GM19324 (cell line): ENCODE measurements around the gene PCDHGB3.
"Not testable (repeated sequence)": the region's sequence is repeated elsewhere in the genome, so short reads cannot be mapped to it uniquely, and the experiment has no call there.

Experiments
- ATAC-seq: cut with Tn5 transposase; IDR thresholded peaks from one replicate; pipeline ENCODE4 v1.9.1; 2021; ENCODE audit warnings: mild to moderate bottlenecking, moderate library complexity; ENCODE audit not compliant: unreplicated experiment, low FRiP score

Gene PCDHGB3

GRCh38 chr5:141369994-141370848 is at the start of gene PCDHGB3:
TSS of gene PCDHGB3 (plus strand) at chr5:141370242. CDS start at chr5:141370395, 153 bp downstream.
- ATAC-seq, result no peak

DNA sequence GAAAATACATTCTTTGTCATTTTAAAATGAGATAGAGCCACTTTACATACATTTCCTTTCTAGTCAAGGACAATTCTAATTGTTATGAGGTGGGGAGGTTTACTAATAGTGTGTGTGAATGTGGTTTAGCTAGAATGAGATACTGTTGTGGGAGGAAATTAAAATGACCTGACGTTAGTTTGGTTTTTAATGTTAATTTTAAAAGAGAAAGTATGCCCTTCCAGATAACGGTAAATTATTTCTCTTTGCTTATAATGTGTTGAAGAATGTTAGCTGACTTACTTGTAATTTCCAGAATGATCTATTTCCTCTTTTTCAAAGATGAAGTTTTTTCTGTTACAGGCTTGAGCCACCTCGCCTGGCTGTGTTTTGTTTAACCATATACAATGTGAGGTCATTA is 47.8 kb upstream of the PCDHGB3 start:
- no peak for ATAC-seq

GRCh38 chr5:141326088-141326854 is 43.8 kb upstream of the PCDHGB3 start:
- ATAC-seq, result peak; percentile 72

DNA sequence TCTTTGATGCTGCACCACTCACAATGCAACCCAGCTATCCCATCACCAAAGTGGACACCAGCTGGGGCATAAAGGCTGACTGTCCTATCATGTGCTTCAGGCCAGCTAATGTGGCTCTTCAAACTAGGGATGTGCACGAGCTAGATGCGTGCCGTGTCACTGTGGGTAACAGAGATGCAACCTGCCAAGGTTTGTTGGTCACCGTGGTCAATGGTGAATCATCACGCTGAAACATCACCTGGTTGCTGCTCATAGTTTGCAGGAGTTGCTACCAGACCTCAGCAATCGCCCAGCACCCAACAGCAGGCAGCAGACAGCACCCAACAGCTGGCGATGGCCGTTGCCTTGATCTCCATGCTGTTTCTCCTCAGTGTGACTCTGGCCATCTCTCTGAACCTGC is 41.8 kb upstream of the PCDHGB3 start:
- ATAC-seq, result no peak

GRCh38 chr5:141330299-141331080 is 39.6 kb upstream of the PCDHGB3 start, which contains the start of gene PCDHGA1:
TSS of gene PCDHGA1 (plus strand) at chr5:141330514.
- no peak for ATAC-seq

- not testable (repeated sequence) for ATAC-seq
Measured at GRCh38 chr5:141332571-141332970, 37.5 kb upstream of the PCDHGB3 start.

GRCh38 chr5:141338538-141339306 is 31.3 kb upstream of the PCDHGB3 start, which contains the start of gene PCDHGA2:
TSS of gene PCDHGA2 (plus strand) at chr5:141338760.
- no peak for ATAC-seq

- not testable (repeated sequence) for ATAC-seq
Measured at GRCh38 chr5:141340781-141341354, 29.2 kb upstream of the PCDHGB3 start.

DNA sequence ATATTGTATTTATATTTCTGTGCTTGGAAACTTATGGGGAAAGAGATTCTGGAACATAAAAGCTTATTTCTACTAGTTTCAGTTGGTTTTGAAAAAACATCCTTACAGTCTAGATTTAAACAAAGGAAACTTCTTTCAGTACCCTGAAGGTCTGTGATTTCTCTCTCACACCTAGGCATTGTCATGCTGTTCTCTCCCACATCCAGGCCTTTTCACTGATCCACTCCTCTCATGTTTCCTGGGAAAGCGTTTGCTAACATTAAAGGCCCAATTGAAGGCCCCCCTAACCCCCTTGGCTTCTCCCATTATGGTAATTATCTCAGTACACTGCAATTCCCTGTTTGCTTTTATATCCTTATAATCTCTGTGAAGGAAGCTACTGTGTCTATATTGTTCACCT is 27.3 kb upstream of the PCDHGB3 start:
- ATAC-seq, result no peak

DNA sequence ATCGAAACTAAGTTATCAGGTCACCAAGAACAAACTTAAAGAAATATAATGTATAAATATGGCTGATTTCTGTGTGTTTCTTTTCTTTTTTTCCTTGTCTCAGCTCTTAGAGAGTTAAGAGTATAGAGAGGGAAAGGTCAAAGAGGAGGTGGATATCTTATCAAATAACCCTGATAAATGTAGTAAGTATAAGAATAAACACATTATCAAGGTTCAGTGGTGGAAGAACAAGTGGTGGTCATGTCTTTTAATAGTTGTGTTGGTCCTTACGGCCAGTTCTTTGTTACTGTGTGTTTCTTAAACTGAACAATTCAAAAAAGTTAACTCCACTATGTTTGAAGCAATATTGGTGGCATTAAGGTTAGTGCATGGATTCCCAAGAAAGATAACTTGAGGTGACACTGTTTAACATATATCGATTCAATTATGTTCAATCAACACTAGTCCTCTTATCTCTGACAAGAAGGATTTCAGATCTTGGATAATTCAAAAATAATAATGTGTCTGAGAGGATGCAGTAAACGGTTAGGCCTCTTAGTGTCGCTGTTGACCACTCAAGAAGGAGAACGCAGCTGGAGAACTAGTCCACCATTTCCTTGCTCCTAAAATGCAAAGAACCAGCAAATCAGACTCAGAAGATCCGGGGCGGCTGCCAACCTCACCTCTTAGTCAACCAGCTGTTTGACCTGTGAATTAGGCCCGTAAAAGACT is 26.6 kb upstream of the PCDHGB3 start, which contains the start of gene PCDHGA3:
PCDHGA3 (plus strand) TSS at position 588 of the 711 bp plus-strand sequence. CDS start 205 bp downstream, outside the sequence.
- no peak for ATAC-seq

DNA sequence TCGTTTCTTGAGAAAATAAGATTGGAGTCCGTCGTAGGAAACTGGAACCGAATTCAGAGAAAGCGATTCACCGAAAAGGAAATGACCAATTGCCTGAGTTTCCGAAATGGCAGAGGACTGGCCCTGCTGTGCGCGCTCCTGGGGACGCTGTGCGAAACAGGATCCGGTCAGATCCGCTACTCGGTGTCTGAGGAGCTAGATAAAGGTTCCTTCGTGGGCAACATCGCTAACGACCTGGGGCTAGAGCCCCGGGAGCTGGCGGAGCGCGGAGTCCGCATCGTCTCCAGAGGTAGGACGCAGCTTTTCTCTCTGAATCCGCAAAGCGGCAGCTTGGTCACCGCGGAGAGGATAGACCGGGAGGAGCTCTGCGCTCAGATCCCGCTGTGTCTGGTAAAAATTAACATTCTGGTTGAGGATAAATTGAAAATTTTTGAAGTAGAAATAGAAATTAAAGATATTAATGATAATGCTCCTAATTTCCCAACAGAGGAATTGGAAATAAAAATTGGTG is 26.0 kb upstream of the PCDHGB3 start:
- ATAC-seq, result no peak

DNA sequence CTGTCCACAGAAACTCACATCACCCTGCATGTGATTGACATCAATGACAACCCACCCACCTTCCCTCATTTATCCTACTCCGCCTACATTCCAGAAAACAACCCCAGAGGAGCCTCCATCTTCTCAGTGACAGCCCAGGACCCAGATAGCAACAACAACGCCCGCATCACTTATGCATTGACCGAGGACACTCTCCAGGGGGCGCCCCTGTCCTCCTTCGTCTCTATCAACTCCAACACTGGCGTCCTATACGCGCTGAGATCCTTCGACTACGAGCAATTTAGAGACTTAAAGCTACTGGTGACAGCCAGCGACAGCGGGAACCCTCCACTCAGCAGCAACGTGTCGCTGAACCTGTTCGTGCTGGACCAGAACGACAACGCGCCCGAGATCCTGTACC is 24.7 kb upstream of the PCDHGB3 start:
- ATAC-seq, result no peak

- ATAC-seq, result not testable (repeated sequence)
Measured at GRCh38 chr5:141346017-141346416, 24.0 kb upstream of the PCDHGB3 start.

DNA sequence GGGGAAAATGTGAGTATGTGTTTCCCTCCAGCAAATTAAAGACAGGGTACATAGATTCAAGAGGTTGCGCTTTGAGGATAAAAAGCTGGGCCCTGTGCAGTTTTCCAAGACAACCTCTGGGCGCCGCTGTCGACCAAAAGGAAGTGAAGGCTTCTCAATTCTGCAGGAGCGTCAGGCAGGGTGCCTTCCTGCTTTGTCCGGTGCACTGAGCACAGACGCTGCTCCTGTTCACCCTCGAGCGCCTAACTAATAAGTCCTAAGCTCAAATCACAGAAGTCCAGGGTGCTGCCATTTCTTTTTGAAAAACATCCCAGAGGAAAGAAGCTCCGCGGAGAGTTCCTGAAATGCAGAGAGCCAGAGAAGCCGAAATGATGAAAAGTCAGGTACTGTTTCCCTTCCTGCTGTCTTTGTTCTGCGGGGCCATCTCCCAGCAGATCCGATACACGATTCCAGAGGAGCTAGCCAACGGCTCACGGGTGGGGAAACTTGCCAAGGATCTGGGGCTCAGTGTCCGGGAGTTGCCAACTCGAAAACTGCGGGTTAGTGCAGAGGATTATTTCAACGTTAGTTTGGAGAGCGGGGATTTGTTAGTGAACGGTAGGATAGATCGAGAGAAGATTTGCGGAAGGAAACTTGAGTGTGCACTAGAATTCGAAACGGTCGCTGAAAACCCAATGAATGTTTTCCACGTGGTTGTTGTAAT is 20.0 kb upstream of the PCDHGB3 start, which contains the start of gene PCDHGB1:
PCDHGB1 (plus strand) TSS at position 183 of the 703 bp plus-strand sequence; CDS start at position 345, 162 bp downstream.
- ATAC-seq, result no peak

DNA sequence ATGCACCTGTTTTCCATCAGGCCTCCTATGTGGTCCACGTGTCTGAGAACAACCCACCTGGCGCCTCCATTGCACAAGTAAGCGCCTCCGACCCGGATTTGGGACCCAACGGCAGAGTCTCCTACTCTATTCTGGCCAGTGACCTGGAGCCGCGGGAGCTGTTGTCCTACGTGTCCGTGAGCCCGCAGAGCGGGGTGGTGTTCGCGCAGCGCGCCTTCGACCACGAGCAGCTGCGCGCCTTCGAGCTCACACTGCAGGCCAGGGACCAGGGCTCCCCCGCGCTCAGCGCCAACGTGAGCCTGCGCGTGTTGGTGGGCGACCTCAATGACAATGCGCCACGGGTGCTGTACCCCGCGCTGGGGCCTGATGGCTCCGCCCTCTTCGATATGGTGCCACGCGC is 18.5 kb upstream of the PCDHGB3 start:
- ATAC-seq, result no peak

DNA sequence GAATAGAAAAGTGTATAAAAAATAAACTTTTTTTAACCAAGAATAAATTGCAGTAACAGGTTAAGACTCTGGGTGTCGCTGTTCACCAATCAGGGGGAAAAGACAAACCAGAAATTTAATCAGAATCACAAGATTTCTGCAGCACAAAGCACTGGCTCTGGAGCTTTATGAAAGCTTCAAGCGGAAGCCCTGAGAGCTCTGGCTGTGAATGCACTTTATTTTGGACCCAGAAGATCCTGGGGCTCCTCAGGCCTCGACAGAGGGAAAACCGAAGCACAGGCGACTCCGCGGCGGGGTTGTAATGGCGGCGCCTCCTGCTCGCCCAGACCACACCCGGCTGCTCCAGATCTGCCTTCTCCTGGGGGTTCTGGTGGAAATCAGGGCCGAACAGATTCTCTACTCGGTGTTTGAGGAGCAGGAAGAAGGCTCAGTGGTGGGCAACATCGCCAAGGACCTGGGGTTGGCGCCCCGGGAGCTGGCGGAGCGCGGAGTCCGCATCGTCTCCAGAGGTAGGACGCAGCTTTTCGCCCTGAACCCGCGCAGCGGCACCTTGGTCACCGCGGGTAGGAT is 15.1 kb upstream of the PCDHGB3 start, which contains the start of gene PCDHGA4:
PCDHGA4 (plus strand) TSS at position 122 of the 570 bp plus-strand sequence; CDS start at position 209, 87 bp downstream.
- no peak for ATAC-seq

DNA sequence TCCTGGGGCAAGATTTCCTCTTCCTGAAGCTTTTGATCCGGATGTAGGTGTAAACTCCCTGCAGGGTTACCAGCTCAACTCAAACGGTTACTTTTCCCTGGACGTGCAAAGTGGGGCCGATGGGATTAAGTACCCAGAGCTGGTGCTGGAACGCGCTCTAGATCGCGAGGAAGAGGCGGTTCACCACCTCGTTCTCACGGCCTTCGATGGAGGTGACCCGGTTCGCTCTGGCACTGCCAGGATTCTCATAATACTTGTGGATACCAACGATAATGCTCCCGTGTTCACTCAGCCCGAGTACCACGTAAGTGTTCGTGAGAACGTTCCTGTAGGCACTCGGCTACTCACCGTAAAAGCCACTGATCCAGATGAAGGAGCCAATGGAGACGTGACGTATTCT is 14.4 kb upstream of the PCDHGB3 start:
- ATAC-seq, result no peak
